Neutrophil (primary cell): ENCODE measurements around the gene TTC13.

ENCODE experiments used
- H3K27ac ChIP-seq: fragments of 200-600 bp; sonication (generic); 2 replicates; pipeline ENCODE4 v1.5.1; 2016; ENCODE audit warnings: mild to moderate bottlenecking, moderate library complexity
- H3K27me3 ChIP-seq: fragments of 200-600 bp; sonication (generic); 2 replicates; pipeline ENCODE4 v1.6.0; 2016; ENCODE audit warnings: mild to moderate bottlenecking
- H3K36me3 ChIP-seq: fragments of 200-600 bp; sonication (generic); 2 replicates; pipeline ENCODE4 v1.5.1; 2017
- H3K4me1 ChIP-seq, 2 experiments: fragments of 200-600 bp in 1 of 2; sonication (generic) in 1 of 2; 1 replicate in 1 of 2; 2 replicates in 1 of 2; pipeline versions ENCODE4 v1.5.1 to v1.6.1; 2013 to 2016; ENCODE audit warnings: low read depth in 1 of 2, low read length in 1 of 2, mild to moderate bottlenecking in 1 of 2, moderate library complexity in 1 of 2; ENCODE audit not compliant: control insufficient read depth in 1 of 2, insufficient read depth in 1 of 2
- H3K4me3 ChIP-seq, 2 experiments: fragments of 200-600 bp in 1 of 2; sonication (generic) in 1 of 2; 1 replicate in 1 of 2; 2 replicates in 1 of 2; pipeline ENCODE4 v1.5.1; 2013 to 2016; ENCODE audit warnings: low read depth in 1 of 2, low read length in 1 of 2, mild to moderate bottlenecking in 1 of 2, moderate library complexity in 1 of 2
- H3K9me3 ChIP-seq: fragments of 200-600 bp; sonication (generic); 2 replicates; pipeline ENCODE4 v1.5.1; 2016
- TF ChIP-seq, protein P1 (sequence below): fragments of 200-600 bp; sonication (generic); IDR thresholded peaks from 2 replicates; pipeline ENCODE4 v1.5.1; 2016; ENCODE audit warnings: antibody characterized with exemption

The TTC13 gene

DNA sequence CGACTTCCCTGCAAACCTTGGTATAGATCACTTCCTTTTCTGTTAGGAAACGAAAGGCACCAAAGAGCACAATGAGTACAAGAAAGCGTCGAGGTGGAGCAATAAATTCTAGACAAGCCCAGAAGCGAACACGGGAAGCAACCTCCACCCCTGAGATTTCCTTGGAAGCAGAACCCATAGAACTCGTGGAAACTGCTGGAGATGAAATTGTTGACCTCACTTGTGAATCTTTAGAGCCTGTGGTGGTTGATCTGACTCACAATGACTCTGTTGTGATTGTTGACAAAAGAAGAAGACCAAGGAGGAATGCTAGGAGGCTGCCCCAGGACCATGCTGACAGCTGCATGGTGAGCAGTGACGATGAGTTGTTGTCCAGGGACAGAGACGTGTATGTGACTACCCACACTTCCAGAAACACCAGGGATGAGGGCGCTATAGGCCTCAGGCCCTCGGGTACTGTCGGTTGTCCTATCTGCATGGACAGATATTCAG lies 42.9 kb upstream of the TTC13 start:
- Histone ChIP-seq H3K4me1 (peaks cover 0 to 12% of the 10 kb centered on the region in 2 experiments), H3K27ac (no peak overlapping the region), H3K4me3 (no peak overlapping the region), H3K27me3 (peaks cover 6% of the 10 kb centered on the region), H3K36me3 (no peaks in the 10 kb centered on the region), H3K9me3 (no peaks in the 10 kb centered on the region)
- TF ChIP-seq, protein P1, sequence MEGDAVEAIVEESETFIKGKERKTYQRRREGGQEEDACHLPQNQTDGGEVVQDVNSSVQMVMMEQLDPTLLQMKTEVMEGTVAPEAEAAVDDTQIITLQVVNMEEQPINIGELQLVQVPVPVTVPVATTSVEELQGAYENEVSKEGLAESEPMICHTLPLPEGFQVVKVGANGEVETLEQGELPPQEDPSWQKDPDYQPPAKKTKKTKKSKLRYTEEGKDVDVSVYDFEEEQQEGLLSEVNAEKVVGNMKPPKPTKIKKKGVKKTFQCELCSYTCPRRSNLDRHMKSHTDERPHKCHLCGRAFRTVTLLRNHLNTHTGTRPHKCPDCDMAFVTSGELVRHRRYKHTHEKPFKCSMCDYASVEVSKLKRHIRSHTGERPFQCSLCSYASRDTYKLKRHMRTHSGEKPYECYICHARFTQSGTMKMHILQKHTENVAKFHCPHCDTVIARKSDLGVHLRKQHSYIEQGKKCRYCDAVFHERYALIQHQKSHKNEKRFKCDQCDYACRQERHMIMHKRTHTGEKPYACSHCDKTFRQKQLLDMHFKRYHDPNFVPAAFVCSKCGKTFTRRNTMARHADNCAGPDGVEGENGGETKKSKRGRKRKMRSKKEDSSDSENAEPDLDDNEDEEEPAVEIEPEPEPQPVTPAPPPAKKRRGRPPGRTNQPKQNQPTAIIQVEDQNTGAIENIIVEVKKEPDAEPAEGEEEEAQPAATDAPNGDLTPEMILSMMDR = no peak

DNA sequence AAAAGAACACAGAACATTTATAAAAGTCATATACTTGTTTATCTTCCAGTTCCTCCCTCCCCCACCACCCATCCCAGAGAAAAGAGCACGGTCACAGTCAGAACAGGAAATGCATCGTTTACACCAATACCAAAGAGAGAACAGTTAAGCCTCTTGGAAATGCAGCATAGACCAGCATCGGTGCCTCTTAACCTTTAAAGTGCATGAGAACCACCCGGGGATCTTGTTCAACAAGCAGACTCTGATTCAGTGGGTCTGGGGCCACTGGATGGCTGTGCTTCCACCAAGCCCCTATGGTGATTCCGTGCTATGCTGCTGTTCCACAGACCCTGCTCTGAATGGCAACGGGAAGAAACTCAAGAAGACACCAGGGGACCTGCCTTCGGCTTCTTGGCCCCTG lies 42.2 kb upstream of the TTC13 start:
- Histone ChIP-seq H3K27me3 (peaks cover 6% of the 10 kb centered on the region), H3K36me3 (no peaks in the 10 kb centered on the region), H3K9me3 (no peaks in the 10 kb centered on the region), H3K4me3 (no peak overlapping the region), H3K4me1 (peaks cover 0 to 12% of the 10 kb centered on the region in 2 experiments), H3K27ac (no peak overlapping the region)
- TF ChIP-seq, protein P1 = no peak

DNA sequence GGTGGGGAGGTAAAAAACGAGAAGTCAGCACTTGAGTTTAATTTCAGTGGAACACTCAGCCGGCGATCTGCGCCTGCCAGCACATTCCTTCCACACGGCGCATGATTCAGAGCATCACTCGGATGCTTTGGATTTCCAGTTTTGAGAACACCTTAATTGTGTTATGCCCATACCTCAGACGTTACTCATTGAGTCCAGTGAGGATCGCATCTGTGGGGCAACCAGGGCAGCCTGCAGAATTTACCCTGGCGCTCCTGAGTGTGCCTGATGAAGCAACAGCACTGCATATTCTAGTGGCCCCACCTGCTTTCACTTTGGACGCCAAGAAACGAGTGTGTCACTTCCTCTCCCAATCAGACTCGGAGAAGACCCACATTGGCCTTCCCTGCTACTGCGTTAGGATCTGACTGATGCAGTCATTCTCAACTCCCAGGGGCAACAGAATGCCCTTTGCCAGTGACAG lies 41.5 kb upstream of the TTC13 start:
- TF ChIP-seq, protein P1 = no peak
- H3K27ac ChIP-seq = no peak overlapping the region
- H3K4me1 ChIP-seq = peaks cover 0 to 12% of the 10 kb centered on the region in 2 experiments
- no peaks in the 10 kb centered on the region for H3K9me3 ChIP-seq
- H3K4me3 ChIP-seq = no peak overlapping the region
- peaks cover 6% of the 10 kb centered on the region for H3K27me3 ChIP-seq
- no peaks in the 10 kb centered on the region for H3K36me3 ChIP-seq

DNA sequence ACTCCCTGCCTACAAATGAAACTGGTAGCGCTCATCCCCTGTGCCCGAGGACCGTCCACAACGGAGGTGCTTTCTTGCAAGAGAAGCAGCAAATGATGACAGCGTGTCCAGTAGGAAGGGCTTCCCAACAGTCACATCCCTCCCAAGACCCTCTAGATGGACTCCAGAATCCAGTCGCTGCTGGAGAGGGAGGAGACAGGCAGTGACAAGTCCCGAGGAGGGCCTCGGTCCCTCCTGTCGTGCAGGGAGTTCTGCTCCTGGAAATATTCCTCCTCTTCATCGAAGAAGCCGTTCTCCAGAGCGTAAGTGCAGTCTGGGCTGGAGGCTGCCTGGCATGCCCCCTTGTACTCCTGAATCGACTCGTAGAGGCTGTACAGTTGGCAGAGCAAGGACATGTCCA lies 41.0 kb upstream of the TTC13 start:
- TF ChIP-seq, protein P1 = no peak
- H3K4me3 ChIP-seq = no peak overlapping the region
- no peaks in the 10 kb centered on the region for H3K36me3 ChIP-seq
- peaks cover 0 to 12% of the 10 kb centered on the region in 2 experiments for H3K4me1 ChIP-seq
- no peaks in the 10 kb centered on the region for H3K9me3 ChIP-seq
- peaks cover 6% of the 10 kb centered on the region for H3K27me3 ChIP-seq
- H3K27ac ChIP-seq = no peak overlapping the region

DNA sequence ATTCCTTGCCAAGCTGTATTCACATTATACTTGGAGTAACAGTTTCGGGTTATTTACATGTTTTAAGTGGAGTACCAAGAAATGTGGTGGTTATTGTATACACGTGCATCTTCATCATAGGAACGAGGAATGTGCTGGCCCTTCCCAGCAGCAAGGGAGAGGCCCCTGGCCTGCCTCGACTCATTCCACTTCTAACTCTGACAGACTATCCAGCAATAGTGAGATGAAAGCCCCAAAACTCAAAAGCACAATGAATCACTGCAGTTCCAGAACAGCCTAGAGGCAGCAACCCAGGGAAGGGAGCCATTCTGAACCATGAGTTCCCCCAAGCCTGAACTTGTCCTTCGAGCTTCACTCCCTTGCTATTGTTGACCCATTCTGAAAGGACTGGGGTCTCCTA lies 38.3 kb upstream of the TTC13 start:
- no peak overlapping the region for H3K27ac ChIP-seq
- no peaks in the 10 kb centered on the region for H3K9me3 ChIP-seq
- no peaks in the 10 kb centered on the region for H3K36me3 ChIP-seq
- H3K4me1 ChIP-seq = peaks cover 0 to 12% of the 10 kb centered on the region in 2 experiments
- peaks cover 21% of the 10 kb centered on the region for H3K27me3 ChIP-seq
- H3K4me3 ChIP-seq = no peak overlapping the region
- TF ChIP-seq, protein P1 = no peak
